B cell (primary cell): ENCODE results near the gene AANAT. TPM values are rescaled to one million over a fixed set of nuclear protein-coding genes. Genes with fewer than 3 reads are reported as not detected.

Source experiments
- ATAC-seq: fragments of 200-7000 bp; cut with Tn5 transposase; one replicate; pipeline ENCODE4 v1.10.0; 2021; ENCODE audit warnings: low read depth, mild to moderate bottlenecking, moderate number of reproducible peaks, moderate library complexity
- CTCF ChIA-PET: fragments of 350-600 bp; sonication (Branson Sonifier 250); formaldehyde crosslinking; loops from one replicate; lab custom pipeline; 2021; ENCODE audit warnings: antibody characterized with exemption, inconsistent platforms; lab: Charles Lee
- POLR2A ChIA-PET: fragments of 350-600 bp; sonication (Branson Sonifier 250); formaldehyde crosslinking; loops from one replicate; lab custom pipeline; 2021; ENCODE audit warnings: antibody characterized with exemption; lab: Charles Lee
- DNase-seq: peaks from one replicate; pipeline ENCODE4 v3.0.0; 2013
- H2AFZ ChIP-seq: 2 replicates; pipeline ENCODE4 v1.6.1; 2012; ENCODE audit warnings: mild to moderate bottlenecking, low read depth, low read length; ENCODE audit not compliant: insufficient read depth, poor library complexity, severe bottlenecking
- H3K27ac ChIP-seq, 2 donors: 1 replicate in 1 of 2; 2 replicates in 1 of 2; pipeline ENCODE4 v1.5.1; 2012 to 2013; ENCODE audit warnings: low read length in 2 of 2, mild to moderate bottlenecking in 2 of 2, moderate library complexity in 1 of 2
- H3K27me3 ChIP-seq, 4 experiments: fragments of 200-600 bp in 1 of 4; sonication (generic) in 1 of 4; replicated peaks in 1 of 4; 1 replicate in 2 of 4; 2 replicates in 2 of 4; pipeline versions ENCODE4 v1.6.1 to v1.7.0; 2013 to 2016; ENCODE audit warnings: low read length in 3 of 4, mild to moderate bottlenecking in 2 of 4, mixed read lengths in 1 of 4, moderate library complexity in 1 of 4; ENCODE audit not compliant: insufficient read depth in 4 of 4, control insufficient read depth in 3 of 4; ENCODE audit errors: control extremely low read depth in 1 of 4
- H3K36me3 ChIP-seq, 2 experiments: replicated peaks in 1 of 2; 1 replicate in 1 of 2; 2 replicates in 1 of 2; pipeline versions ENCODE4 v1.6.1 to v1.7.1; 2013; ENCODE audit warnings: low read length in 1 of 2; ENCODE audit not compliant: insufficient read depth in 2 of 2, control insufficient read depth in 1 of 2; ENCODE audit errors: control extremely low read depth in 1 of 2, extremely low read depth in 1 of 2
- H3K4me1 ChIP-seq, 2 donors: fragments of 200-600 bp in 1 of 2; sonication (generic) in 1 of 2; 1 replicate in 1 of 2; 2 replicates in 1 of 2; pipeline versions ENCODE4 v1.5.1 to v1.6.1; 2013 to 2017; ENCODE audit warnings: low read length in 2 of 2; ENCODE audit not compliant: control insufficient read depth in 2 of 2, insufficient read depth in 2 of 2
- H3K4me2 ChIP-seq: replicated peaks from 2 replicates; pipeline ENCODE3; 2012; ENCODE audit warnings: mild to moderate bottlenecking, low read depth, low read length; ENCODE audit not compliant: poor library complexity, severe bottlenecking
- H3K4me3 ChIP-seq, 5 experiments: fragments of 200-600 bp in 1 of 5; sonication (generic) in 1 of 5; 1 replicate in 3 of 5; 2 replicates in 2 of 5; pipeline versions ENCODE4 v1.5.1 to v1.7.0; 2011 to 2016; ENCODE audit warnings: low read length in 4 of 5, mild to moderate bottlenecking in 4 of 5, low read depth in 2 of 5, control low read depth in 1 of 5, moderate library complexity in 1 of 5; ENCODE audit not compliant: insufficient read depth in 1 of 5; ENCODE audit errors: control extremely low read depth in 1 of 5, extremely low read depth in 1 of 5
- H3K79me2 ChIP-seq: fragments of 200-600 bp; sonication (generic); one replicate; pipeline ENCODE4 v1.6.0; 2016; ENCODE audit warnings: low read length; ENCODE audit not compliant: control insufficient read depth, insufficient read depth
- H3K9ac ChIP-seq: fragments of 200-600 bp; sonication (generic); 2 replicates; pipeline ENCODE4 v1.6.1; 2017; ENCODE audit warnings: mild to moderate bottlenecking, low read length, moderate library complexity
- H3K9me3 ChIP-seq, 3 donors: one replicate each; pipeline versions ENCODE4 v1.6.1 to v1.7.1; 2013; ENCODE audit warnings: low read length in 2 of 3; ENCODE audit not compliant: control insufficient read depth in 2 of 3, insufficient read depth in 1 of 3; ENCODE audit errors: control extremely low read depth in 1 of 3
- H4K20me1 ChIP-seq: 2 replicates; pipeline ENCODE4 v1.6.0; 2012; ENCODE audit warnings: mild to moderate bottlenecking, low read length; ENCODE audit not compliant: insufficient read depth, control insufficient read depth, poor library complexity, severe bottlenecking
- H3K27ac Mint-ChIP-seq: one replicate; pipeline ENCODE4 v1.8.0; 2021; ENCODE audit warnings: mixed read lengths
- H3K27me3 Mint-ChIP-seq: one replicate; pipeline ENCODE4 v1.8.0; 2021; ENCODE audit warnings: mixed read lengths
- H3K4me1 Mint-ChIP-seq: one replicate; pipeline ENCODE4 v1.8.0; 2021; ENCODE audit warnings: mixed read lengths
- H3K4me3 Mint-ChIP-seq: one replicate; pipeline ENCODE4 v1.8.0; 2021; ENCODE audit warnings: mixed read lengths
- H3K9me3 Mint-ChIP-seq: one replicate; pipeline ENCODE4 v1.8.0; 2022; ENCODE audit warnings: mixed read lengths; ENCODE audit not compliant: insufficient read depth
- EZH2 ChIP-seq: IDR thresholded peaks from 2 replicates; pipeline ENCODE4 v1.6.1; 2012; ENCODE audit warnings: borderline replicate concordance, low read depth, mild to moderate bottlenecking, moderate library complexity, low read length; ENCODE audit not compliant: insufficient read depth, poor library complexity, severe bottlenecking
- WGBS: methylation state at CpG from one replicate; pipeline ENCODE4 v1.1.5; 2013; ENCODE audit warnings: missing lambda C conversion rate; ENCODE audit not compliant: insufficient coverage; 5-methylcytosine and 5-hydroxymethylcytosine counted together
- intact Hi-C: fragments of 100-400 bp; cut with micrococcal nuclease; formaldehyde crosslinking; loops from one replicate; pipeline ENCODE4 v1.10.0; 2022
- polyA plus RNA-seq: library from polyadenylated mRNA; depleted of rRNA; stranded (reverse); fragments of >200 nt; gene quantifications from 2 replicates; pipeline ENCODE4 v1.2.3, GENCODE V29; 2012
- total RNA-seq, 2 donors: library from RNA; stranded (reverse); fragments of 120-200 nt in 1 of 2; gene quantifications; 1 replicate in 1 of 2; 2 replicates in 1 of 2; pipeline versions ENCODE4 v1.2.3 to v1.2.4, GENCODE V29; 2013 to 2022
- TF ChIP-seq, protein P1 (sequence below): fragments of 200-600 bp; IDR thresholded peaks from one replicate; pipeline ENCODE4 v1.8.0; 2022; ENCODE audit warnings: antibody characterized with exemption, mild to moderate bottlenecking

The AANAT gene
- total and polyA plus RNA-seq, 2 donors (not counting 1 experiment from before 2014, with no cell fraction given), result 0.42 to 0.94 TPM

GRCh38 chr17:76469076-76469990, 1.9 kb downstream of the AANAT start:
- H3K4me3 Mint-ChIP-seq, result no peak overlapping the region
- no peaks in the 10 kb centered on the region for H3K27me3 Mint-ChIP-seq
- H3K4me1 Mint-ChIP-seq, result peaks cover 37% of the 10 kb centered on the region
- peaks cover 30% of the 10 kb centered on the region for H4K20me1 ChIP-seq
- no peak for DNase-seq
- H2AFZ ChIP-seq, result no peak overlapping the region
- no peaks in the 10 kb centered on the region for H3K9me3 ChIP-seq
- 99% methylated on average over 37 of the region's 38 CpGs for WGBS
- ATAC-seq, result no peak
- intact Hi-C loops, result loop anchor here (5.0 kb wide), 1 partner anchor 78 kb away; no protein-coding TSS in a partner anchor
- CTCF ChIA-PET, result interaction anchor here (1.1 to 16.1 kb wide), 4 partner anchors 11 to 61 kb away, joined by 5 to 442 read pairs (median 25); partner anchors contain the start of gene RHBDF2
- peak overlapping the region in 1 of 2 donors; percentile 23 for H3K27ac ChIP-seq
- H3K36me3 ChIP-seq, result peaks cover 0 to 57% of the 10 kb centered on the region in 2 experiments
- H3K4me1 ChIP-seq, result peaks cover 12 to 39% of the 10 kb centered on the region in 2 donors
- no peak overlapping the region for H3K4me3 ChIP-seq
- H3K4me2 ChIP-seq, result no peak overlapping the region
- POLR2A ChIA-PET, result interaction anchor here (0.9 to 1.9 kb wide), 3 partner anchors 24 to 32 kb away, joined by 3 to 5 read pairs (median 3); no protein-coding TSS in a partner anchor
- peak overlapping the region; percentile 38 for H3K27ac Mint-ChIP-seq
- TF ChIP-seq, protein P1, sequence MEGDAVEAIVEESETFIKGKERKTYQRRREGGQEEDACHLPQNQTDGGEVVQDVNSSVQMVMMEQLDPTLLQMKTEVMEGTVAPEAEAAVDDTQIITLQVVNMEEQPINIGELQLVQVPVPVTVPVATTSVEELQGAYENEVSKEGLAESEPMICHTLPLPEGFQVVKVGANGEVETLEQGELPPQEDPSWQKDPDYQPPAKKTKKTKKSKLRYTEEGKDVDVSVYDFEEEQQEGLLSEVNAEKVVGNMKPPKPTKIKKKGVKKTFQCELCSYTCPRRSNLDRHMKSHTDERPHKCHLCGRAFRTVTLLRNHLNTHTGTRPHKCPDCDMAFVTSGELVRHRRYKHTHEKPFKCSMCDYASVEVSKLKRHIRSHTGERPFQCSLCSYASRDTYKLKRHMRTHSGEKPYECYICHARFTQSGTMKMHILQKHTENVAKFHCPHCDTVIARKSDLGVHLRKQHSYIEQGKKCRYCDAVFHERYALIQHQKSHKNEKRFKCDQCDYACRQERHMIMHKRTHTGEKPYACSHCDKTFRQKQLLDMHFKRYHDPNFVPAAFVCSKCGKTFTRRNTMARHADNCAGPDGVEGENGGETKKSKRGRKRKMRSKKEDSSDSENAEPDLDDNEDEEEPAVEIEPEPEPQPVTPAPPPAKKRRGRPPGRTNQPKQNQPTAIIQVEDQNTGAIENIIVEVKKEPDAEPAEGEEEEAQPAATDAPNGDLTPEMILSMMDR, result no peak
- TF ChIP-seq EZH2, result no peak
- no peaks in the 10 kb centered on the region for H3K9me3 Mint-ChIP-seq
- peaks cover 5% of the 10 kb centered on the region for H3K79me2 ChIP-seq
- H3K27me3 ChIP-seq, result no peaks in the 10 kb centered on the region
- H3K9ac ChIP-seq, result no peak overlapping the region
